Measurements from ENCODE around the gene APCDD1L.

Gene APCDD1L

GRCh38 chr20:58515233-58516212 lies at the start of gene APCDD1L:
APCDD1L (minus strand) TSS chr20:58515399; CDS start chr20:58514707, 692 bp downstream.
- in situ Hi-C loops (cut with MboI; ENCODE audit: low sequenced_read_pairs): no loop called here

DNA sequence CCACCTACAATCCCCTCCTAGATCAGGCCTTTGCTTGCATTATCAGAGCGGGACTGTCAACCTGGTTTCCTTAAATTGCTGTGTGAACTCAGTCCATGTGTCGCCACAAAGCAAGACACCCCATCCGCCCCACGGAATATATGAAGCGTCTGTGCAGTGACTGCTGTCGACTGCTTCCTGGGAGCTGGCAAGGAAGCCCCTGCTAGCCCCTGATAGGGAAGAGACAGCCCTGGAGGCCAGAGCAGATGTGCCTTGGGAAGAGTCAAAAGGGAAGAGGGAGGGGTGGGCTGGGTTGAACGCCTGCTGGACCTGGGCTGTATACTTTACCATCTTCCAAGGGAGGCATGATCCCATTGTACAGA lies 44.1 kb upstream of the APCDD1L start:
- in situ Hi-C loops (cut with MboI; ENCODE audit: low sequenced_read_pairs): no loop called here

GRCh38 chr20:58558486-58559367 lies 43.5 kb upstream of the APCDD1L start:
- in situ Hi-C loops (cut with MboI; ENCODE audit: low sequenced_read_pairs): no loop called here

DNA sequence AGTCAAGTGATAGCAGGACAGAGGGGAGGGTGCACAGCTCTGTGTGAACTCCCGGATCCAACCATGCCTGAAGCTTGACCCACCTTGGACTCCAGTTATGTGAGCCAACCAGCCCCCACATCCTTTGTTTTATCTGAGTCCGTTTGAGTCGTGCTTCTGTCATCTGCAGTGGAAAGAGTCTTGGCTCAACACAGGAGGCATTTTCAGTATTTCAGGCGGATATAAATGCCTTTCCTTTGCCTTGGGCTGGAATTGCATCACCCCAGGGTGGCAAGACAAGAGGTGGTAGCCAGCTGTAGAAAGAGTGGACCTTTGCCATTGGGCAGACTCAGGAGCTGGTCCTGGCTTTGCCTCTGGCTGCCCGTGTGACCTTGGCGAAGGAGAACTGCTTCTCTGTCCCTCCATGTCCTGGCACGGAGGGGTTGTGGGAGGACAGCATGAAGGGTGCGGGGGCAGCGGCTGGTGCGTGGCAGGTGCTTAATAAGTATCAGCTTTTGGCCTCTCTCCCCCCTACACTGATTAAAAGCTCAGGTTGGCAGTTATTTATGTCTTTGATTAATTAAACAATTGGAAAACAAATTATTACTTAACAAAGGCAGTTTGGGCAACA lies 42.6 kb upstream of the APCDD1L start:
- in situ Hi-C loops (cut with MboI; ENCODE audit: low sequenced_read_pairs): no loop called here

GRCh38 chr20:58556961-58557360 lies 41.8 kb upstream of the APCDD1L start:
- in situ Hi-C loops (cut with MboI; ENCODE audit: low sequenced_read_pairs): no loop called here

DNA sequence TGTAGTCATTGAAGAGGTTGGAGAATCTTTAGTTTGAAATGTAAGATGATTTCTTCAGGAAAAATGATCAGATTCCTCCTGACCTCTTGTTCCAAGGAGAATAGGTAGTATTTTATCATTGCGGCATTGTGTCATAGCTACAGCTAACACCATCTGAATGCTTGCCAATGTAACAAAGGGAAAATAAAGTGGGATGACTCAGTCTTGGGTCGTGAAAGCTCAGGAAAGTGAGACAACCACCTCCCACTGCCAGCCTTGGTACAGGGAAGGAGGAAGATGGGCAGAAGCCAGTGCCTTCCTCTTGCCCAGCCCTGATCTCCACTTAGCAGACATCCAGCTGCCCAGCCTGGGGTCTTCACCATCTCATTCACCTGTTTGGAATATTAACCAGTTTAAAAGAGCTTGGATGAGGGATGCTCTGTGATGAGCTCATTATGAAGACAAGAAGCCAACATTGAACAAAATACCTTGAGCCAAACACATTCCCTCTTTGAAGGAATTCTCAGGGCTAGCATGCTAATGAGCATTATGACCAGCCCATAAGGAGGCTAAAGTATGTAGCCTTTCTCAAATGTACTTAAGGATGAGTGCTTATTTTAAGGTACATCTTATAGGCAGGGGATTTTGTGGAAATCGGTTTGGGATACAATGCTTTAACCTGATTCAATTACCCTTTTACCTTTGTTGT lies 40.0 kb upstream of the APCDD1L start:
- in situ Hi-C loops (cut with MboI; ENCODE audit: low sequenced_read_pairs): no loop called here

GRCh38 chr20:58554541-58554940 lies 39.3 kb upstream of the APCDD1L start:
- in situ Hi-C loops (cut with MboI; ENCODE audit: low sequenced_read_pairs): no loop called here

DNA sequence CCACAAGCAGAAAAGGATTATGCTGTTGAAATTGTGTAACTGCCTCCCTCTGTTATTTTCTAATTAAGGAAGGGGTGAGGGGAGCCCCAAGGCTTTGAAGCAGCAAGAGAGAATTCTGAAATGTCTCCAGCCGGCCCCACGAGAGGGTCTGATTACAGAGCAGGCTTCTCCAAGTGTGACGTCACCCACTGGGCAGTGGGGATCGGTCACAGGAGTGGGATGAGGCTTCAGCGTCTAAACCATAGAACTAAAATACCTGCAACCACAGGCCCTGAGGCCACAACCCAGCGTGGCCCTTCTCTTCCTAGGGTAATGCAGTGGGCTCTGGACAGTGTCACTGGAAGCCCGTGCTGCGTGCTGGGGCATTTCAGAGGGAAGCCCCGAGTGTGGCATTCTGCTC lies 38.6 kb upstream of the APCDD1L start:
- in situ Hi-C loops (cut with MboI; ENCODE audit: low sequenced_read_pairs): no loop called here

DNA sequence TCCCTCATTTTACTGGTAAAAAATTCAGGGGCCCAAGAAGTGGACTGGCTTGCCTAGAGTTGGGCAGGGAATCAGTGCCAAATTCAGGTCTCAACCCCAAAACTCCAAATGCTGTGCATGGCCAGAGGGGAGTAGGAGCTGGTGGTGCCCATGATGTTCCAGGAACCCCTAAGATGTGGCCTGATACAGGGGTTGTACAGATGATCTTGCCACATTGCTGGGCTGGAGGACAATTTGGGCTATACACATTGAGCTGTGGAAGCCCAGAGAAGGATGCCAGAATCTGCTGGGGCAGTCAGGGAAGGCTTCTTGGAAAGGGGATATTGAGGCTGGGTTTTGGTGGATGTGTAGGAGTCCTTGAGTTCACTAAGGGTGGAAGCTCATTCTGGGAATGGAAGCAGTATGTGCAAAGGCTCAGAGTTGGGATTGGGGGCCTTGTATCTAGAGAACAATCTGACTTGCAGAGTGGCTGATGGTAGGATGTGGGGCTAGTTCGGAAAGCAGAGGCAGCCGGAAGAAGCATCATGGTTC lies 38.0 kb upstream of the APCDD1L start:
- in situ Hi-C loops (cut with MboI; ENCODE audit: low sequenced_read_pairs): no loop called here

GRCh38 chr20:58552366-58552934 lies 37.3 kb upstream of the APCDD1L start:
- in situ Hi-C loops (cut with MboI; ENCODE audit: low sequenced_read_pairs): no loop called here

DNA sequence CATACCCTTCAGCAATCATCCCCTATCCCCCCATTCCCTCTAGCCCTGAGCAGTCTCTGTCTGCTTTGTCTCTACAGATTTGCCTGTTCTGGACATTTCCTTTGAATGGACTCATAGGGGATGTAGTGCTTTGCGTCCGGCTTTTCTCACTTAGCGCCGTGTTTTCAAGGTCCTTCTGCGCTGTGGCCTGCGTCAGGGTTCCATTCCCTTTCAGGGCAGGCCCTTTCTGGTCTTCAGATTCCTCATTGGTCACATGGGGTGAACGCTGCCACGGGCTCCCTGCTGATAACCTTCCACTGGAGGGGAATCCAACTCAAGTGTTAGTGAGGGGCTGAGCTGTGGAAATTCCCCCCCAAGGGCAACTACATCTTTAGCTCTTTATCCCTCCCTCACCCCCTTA lies 36.4 kb upstream of the APCDD1L start:
- in situ Hi-C loops (cut with MboI; ENCODE audit: low sequenced_read_pairs): no loop called here

GRCh38 chr20:58550275-58551059 lies 35.3 kb upstream of the APCDD1L start:
- in situ Hi-C loops (cut with MboI; ENCODE audit: low sequenced_read_pairs): no loop called here

DNA sequence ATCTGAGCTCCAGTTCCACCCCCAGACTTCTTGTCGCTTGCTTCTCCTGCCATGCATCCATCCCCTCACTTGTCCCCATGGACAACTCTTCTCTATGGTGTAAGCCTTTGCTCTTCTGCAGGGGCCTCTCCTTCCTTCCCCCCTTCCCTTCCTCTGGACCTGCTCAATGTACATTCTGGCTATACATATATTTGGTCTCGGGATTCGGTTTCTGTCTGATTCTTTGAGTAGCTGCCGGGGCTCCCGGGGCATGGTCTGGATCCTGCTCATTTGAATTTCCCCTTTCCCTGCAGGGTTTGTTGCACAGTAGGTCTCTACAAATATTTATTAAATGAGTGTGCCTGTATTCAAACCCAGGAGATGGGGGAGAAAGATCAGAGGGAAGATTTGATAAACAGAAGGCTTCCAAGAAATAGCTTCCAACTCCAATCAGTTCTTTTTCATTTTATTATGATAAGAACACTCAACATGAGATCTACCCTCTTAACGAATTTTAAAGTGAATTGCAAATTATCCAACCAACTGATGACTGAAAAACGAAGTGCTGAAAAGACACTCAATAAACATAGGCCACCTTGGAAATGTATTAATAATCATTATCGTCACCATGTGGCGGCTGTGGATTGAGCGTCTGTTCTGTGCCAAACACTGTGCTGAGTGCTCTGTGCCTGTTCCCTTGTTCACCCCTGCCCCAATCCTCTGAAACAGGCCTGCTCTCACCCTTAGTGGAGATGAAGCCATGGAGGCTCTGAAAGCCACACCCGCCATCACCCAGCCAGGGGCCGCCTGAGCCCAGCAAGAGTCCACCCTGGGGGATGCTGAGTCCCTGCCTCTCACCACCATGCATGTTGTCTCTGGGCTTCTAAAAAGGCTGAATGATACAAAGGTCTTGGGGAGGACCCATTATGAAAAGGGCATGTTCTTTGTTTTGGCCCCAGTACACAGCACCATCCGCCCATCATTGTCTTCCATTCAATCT lies 34.3 kb upstream of the APCDD1L start:
- in situ Hi-C loops (cut with MboI; ENCODE audit: low sequenced_read_pairs): no loop called here

DNA sequence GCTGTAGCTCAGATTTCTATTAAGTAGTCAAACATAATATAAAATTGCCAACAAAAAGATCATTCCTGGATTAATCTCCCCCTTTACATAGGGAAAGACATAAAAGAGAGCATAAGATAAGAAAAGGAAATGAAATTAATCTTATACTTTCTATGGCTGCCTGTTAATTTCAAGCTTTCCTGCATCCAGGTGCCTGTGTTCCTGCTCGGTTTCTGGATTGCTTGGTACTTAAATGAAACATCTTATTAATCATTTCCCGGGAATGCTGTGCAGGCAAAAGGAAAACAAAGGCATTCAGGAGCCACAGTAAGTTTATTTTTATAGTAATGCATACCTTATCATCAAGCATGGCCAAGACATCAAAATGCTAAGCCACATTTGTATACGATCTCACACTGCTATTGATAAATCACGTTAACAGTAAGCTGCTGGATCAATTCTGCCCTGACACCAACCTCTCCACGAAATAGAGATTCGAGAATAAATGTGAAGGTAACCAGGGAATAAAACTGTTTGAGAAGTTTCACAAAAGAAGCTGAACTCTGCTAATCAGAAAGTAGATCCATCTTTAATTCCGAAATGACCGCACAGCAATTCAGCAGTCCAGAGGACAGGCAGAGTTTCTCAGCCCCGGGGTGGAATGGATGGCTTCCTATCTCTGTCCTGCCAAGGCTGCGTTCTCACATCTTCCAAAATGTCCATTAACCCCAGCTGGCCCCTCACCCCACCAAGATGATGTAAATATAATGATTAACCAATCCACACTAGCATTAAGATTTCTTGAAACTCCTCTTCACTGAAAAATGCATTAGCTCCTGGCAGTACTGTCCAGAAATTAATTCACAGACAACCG lies 32.6 kb upstream of the APCDD1L start:
- in situ Hi-C loops (cut with MboI; ENCODE audit: low sequenced_read_pairs): no loop called here

- in situ Hi-C loops (cut with MboI; ENCODE audit: low sequenced_read_pairs): no loop called here
These were observed 31.8 kb upstream of the APCDD1L start for GRCh38 chr20:58546756-58547622.

GRCh38 chr20:58546416-58546711 lies 31.2 kb upstream of the APCDD1L start:
- in situ Hi-C loops (cut with MboI; ENCODE audit: low sequenced_read_pairs): no loop called here
